Cerebellar cortex (tissue), 1 donor: ENCODE measurements around the gene FNBP1L.

Experiments used
- DNase-seq: peaks from one replicate; pipeline ENCODE4 v3.0.0-alpha.2; 2015; ENCODE audit warnings: low spot score

Gene FNBP1L

GRCh38 chr1:93489756-93490155 lies 41.8 kb downstream of the FNBP1L start:
- peak; percentile 6 for DNase-seq

DNA sequence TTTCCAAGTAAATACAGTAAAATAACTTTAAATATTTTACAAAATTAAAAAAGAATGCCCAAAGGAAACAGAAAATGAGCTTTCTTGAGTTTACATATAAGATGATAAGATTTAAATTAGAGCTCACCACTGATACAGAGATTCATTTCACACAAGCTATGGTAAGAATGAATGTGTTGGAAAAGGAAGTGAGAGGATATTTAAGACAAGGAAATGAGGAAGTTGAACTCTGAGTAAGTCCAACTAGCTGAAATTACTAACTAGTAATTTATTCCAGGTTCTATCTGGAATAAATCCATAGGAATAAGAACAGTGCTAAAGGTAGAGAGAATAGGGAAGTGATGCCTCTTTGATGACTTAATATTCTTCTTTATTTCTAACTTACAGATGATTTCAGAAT lies 42.4 kb downstream of the FNBP1L start:
- no peak for DNase-seq

DNA sequence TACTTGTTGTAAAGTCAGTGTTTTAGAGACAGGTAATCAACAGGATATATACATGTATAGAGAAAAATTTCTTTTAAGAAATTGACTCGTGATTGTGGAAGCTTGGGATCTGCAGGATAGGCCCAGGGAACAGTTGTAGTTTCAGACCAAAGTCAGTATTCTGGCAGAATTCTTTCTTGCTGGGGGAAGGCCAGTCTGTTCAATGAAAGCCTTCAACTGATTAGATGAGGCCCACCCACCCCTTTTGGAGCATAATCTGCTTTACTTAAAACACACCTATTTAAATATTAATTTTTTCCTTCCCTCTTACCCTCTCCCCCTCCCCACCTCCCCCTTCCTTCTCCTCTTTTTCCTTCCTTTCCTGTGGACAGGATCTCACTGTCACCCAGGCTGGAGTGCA lies 48.0 kb downstream of the FNBP1L start:
- DNase-seq = no peak

DNA sequence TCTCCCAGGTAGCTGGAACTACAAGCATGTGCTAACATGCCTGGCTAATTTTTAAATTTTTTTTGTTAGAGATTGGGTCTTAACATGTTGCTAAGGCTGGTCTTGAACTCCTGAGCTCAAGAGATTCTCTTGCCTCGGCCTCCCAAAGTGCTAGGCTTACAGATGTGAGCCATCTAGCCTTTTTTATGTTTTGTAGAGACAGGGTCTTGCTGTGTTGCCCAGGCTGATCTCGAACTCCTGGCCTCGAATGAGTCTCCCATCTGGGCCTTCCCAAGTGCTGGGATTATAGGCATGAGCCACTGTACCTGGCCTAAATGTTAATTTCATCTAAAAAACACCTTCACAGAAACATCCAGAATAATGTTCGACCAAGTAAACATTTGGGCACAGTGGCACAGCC lies 48.6 kb downstream of the FNBP1L start:
- DNase-seq = no peak

DNA sequence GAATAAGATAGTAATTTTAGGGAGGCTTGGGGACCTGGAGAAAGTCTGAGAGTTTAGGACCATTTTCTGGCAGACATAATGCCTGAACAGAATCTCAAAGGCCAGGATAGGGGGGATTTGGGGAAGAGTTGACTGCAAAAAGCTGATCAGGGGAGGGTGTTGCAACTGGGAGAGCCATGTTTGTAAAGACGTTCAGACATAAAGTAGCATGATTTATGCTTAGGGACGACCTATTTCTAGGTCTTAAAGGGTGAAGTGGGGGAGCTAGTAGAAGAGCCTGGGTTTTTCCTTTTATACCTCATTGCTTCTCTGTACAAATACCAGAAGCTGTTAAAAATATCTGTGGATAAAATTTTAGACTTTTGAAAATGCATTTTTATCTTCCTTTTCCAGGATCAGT lies 51.2 kb downstream of the FNBP1L start:
- no peak for DNase-seq

- DNase-seq = no peak
Measured at GRCh38 chr1:93499533-93499932, 51.6 kb downstream of the FNBP1L start.

- no peak for DNase-seq
Measured at GRCh38 chr1:93500275-93500674, 52.4 kb downstream of the FNBP1L start.

DNA sequence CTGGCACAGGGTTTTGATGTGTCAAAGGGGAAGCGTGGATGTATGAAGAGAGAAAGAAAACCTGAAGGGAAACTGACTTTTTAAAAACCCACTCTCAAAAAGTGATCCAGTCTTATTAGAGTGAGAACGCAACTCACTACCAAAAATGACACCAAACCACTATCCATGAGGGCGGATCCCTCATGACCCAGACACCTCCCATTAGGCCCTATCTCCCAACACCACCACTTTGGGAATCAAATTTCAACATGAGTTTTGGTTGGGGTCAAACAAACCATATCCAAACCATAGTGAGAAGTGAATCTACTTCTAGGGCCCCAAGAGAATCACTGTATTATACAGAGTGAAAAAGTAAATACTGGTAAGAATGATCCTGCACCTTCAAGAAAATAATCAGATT lies 53.5 kb downstream of the FNBP1L start:
- DNase-seq = no peak

DNA sequence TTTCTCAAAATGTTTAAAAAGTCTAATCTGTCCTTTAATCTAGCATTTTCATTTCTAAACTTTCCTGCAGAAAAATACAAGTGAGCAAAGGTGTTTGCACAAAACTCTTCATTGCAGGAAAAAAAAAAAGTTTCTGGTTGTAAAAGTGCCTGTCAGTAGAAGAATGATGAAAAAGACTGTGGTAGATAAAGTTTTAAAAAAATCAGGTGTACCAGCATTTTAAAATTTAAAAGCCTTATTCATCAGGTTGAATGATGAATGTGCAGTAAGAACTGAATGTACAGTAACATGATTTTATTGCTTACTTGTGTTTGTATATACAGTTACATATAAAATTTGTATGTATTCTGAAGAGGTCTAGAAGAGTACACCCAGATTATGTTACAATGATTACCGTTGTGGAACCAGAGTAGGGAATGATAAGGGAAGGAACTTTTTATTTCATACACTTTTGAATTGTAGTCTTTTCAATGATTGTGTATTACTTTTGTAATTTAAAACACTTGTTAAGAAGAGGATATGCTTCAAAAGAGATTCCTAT lies 54.0 kb downstream of the FNBP1L start:
- DNase-seq = no peak

DNA sequence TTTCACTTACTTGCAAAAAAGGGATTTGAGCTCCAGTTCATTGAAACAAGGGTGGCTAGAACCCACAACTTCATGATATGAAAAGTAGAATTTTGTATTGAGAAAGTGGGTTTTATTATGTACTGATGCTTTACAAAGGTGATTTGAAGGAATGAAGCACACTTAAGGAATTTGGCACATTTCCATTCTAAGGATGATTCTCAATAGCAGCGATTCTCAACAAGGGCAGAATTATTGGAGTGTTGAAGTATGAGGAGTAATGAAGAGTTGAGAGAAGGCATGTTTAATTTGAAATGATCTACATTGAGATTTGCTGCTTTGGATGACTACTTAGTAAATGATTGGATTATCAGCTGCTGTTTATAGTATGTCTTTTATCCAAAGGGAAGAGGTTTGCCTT lies 54.7 kb downstream of the FNBP1L start:
- DNase-seq = no peak

DNA sequence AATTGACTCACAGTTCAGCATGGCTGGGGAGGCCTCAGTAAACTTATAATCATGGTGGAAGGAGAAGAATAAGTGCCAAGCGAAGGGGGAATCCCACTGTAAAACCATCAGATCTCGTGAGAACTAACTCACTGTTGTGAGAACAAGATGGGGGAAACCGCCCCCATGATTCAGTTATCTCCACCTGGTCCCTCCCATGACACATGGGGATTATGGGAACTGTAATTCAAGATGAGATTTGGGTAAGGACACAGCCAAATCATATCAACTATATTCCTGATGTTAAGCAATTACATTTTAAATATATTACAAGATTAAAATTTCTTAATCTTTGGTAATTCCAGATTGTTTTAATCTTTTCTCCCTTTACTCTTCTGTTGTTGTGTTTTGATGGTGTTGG lies 55.2 kb downstream of the FNBP1L start:
- DNase-seq = no peak

DNA sequence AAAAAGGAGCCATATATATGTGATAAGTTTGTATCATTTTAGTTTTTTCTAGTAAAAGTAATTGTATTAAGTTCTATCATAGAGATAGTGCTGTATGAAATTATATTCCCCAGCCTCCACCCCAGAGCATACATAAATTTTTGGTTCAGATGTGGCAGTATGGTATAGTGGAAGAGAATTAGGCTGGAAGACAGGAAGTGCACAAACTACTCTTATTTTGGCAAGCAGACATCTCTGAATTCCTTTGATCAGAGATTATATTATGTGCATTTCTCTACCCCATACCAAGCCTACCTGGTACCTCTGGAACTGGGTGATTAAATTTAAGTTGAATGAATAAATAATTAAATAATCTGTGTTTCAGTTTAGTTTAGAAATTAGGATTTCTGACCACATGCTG lies 55.9 kb downstream of the FNBP1L start:
- no peak for DNase-seq

DNA sequence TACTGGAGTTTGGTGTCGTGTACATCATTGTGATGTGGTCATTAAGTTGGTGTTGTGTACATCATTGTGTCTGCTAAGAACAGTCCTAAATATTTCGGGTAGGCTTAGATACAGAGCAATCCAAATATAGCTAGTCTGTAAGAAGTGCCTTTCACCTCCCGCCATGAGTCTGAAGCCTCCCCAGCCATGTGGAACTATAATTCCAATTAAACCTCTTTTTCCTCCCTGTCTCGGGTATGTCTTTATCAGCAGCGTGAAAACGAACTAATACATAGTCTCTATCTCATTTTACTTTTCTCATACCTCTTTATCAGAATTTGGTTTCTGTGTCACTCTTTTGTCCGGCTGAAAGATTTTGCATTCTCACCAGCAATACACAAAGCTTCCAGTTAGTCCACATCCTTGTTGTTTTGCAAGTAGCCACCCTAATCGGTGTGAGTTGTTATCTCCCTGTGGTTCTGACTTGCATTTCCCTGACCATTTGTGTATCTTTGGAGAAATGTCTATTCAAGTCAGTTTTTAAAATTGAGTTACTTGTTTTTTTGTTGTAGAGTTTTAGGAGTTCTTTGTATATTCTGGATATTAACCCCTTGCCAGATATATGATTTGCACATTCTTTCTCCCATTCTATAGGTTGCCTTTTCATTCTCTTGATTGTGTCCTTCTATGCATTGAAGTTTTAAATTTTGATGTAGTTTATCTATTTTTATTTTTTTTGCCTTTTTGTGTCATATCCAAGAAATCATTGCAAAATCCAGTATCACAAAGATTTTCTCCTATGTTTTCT lies 56.5 kb downstream of the FNBP1L start:
- DNase-seq = no peak

GRCh38 chr1:93506126-93506525 lies 58.2 kb downstream of the FNBP1L start:
- no peak for DNase-seq

DNA sequence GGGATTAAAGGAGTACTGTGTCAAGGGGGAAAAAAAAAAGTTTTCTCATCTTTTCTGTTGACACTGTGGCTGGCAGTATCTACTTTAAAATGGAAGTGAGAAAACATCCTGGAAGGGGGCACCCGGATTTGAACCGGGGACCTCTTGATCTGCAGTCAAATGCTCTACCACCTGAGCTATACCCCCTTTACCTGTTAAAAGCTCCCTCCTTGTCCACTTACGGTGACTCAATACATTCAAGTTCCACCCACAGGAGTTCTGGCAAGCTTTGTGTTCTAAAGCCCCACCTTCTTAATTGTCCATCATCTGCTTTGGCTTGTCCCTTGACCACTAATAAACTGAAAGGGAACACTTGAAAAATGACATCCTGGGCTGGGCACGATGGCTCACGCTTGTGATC lies 68.2 kb downstream of the FNBP1L start:
- DNase-seq = no peak

GRCh38 chr1:93518516-93518915 lies 70.6 kb downstream of the FNBP1L start:
- DNase-seq = no peak

DNA sequence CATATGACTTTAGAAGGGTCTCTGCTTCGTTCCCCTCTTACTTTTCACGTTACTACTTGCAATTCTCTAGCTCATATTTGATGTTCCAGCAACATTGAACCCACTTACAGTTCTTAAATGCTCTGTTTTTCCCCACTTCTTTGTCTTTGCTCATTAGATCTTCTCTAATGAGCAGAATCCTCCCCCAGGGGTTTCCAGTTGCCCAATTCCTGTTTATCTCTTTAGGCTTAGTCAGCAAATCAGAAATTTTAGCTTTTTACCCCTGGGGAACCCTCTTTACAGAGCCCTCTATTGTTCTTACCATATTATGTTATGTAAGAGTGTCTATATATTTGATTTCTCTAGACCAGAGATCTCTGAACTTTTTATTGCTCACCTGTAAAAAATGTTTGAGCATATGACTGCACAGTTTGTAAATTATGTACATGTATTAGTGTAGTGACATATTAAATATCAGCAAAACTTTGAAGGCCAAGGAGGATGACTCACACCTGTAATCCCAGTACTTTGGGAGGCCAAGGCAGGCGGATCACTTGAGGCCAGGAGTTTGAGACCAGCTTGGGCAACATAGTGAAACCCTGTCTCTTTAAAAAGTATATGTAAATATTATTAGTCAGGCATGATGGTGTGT lies 71.4 kb downstream of the FNBP1L start:
- DNase-seq = no peak

DNA sequence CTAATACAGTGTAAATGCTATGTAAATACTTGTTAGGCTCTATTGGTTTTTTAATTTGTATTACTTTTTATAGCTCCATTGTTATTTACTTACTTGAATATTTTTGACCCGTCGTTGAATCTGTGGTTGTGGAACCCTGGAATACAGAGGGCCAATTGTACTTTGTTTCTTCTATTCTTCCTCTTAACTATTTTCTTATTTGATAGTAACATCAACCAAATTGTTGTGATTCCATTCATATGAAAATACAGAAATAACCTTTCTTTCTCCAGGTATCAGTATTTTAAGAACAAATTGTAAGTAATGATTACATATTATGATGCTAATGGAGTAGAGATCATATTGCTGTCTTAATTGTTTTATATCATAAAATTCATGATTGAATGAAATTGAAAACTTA lies 73.7 kb downstream of the FNBP1L start:
- DNase-seq = no peak

GRCh38 chr1:93522721-93523120 lies 74.8 kb downstream of the FNBP1L start:
- no peak for DNase-seq

DNA sequence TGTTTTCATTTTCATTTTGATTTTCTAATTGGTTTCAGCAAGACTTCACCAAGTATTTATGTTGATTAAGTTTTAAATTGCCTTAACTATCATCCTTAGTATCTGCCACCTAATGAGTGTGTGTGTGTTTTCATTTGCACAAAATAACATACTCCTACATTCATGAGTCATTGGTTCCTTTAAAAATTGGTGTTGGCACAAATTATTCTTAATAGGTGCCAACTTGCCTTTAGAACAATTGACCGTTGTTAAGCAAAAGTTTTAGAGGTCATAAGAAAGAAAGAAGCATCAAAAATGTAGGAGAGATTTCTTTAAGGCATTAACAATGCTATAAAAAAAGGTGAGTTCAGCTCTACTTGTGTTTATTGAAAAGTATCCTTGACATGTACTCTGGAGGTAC lies 77.5 kb downstream of the FNBP1L start:
- DNase-seq = no peak

DNA sequence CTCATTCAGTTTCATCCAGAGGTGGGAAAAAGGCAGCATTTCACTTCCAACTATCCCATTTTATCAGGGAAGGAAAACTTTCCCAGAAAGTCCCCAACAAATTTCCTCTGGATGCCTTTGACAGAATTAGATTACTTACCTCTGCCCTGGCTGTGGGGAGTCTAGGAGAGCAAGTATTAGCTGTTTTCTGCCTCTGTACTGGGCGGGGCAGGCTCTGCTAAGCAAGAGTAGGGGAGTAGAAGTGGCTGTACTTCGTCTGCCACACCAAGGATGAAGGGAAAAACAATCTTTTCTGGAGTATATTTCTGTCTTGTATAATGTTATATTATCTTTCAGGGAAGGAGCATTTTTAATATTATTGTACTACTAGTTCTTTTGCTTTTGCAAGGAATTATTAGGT lies 78.5 kb downstream of the FNBP1L start:
- no peak for DNase-seq

DNA sequence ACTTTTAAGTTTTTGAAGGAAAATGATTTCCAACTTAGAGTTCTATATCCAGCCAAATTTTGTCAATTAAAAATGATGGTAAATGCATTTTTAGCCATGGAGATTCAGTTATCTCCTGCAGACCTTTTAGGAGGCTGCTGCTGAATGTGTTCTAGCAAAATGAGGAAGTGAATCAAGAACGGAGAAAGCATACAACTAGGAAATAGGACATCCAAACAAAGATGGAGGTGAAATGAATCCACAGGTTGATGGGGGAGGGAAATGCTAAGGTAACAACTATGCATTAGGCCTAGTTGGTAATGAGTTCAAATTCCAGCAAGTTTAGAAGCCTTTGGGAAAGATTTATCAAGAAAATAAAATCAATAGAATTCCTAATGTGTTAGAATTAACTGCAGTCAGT lies 80.5 kb downstream of the FNBP1L start:
- DNase-seq = no peak

DNA sequence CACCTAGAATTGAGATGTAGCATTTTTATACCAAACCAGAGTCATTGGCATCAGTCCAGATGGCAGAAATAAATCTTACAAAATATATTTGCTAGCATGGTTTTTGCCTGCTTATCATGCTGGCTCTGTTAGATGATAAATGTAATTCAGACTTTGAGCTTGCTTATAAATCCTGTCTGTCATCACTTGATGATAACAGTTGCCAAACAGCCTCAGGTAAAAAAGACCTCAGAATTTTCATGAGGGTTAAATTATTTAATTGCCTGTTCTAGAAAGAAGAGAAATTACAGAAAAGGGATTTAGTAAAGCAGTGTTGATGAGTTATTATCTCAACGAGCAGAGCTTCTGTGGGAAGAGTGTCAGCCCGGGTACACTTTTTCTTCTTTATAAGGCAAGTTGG lies 83.3 kb downstream of the FNBP1L start:
- DNase-seq = no peak
